Activated naive CD4-positive, alpha-beta T cell treated with anti-CD3 and anti-CD28 coated beads, Interleukin-2, amount 50 U/mL, for 24 hours (primary cell): Measurements from ENCODE around the gene CDKAL1.
"Not testable (repeated sequence)": the region's sequence is repeated elsewhere in the genome, so short reads cannot be mapped to it uniquely, and the experiment has no call there.

Experiments used
- H3K27ac Mint-ChIP-seq: one replicate; pipeline ENCODE4 v1.8.0; 2021; ENCODE audit warnings: mild to moderate bottlenecking, mixed read lengths
- H3K27me3 Mint-ChIP-seq: one replicate; pipeline ENCODE4 v1.8.0; 2021; ENCODE audit warnings: mixed read lengths
- H3K36me3 Mint-ChIP-seq: one replicate; pipeline ENCODE4 v1.8.0; 2021; ENCODE audit warnings: mixed read lengths
- H3K4me1 Mint-ChIP-seq: one replicate; pipeline ENCODE4 v1.8.0; 2021; ENCODE audit warnings: mixed read lengths
- H3K4me3 Mint-ChIP-seq: one replicate; pipeline ENCODE4 v1.8.0; 2021; ENCODE audit warnings: mild to moderate bottlenecking, mixed read lengths
- H3K9me3 Mint-ChIP-seq: one replicate; pipeline ENCODE4 v1.8.0; 2021; ENCODE audit warnings: mixed read lengths

Gene CDKAL1

GRCh38 chr6:20893412-20893811, 359.2 kb downstream of the CDKAL1 start:
- H3K27ac Mint-ChIP-seq: no peak overlapping the region
- H3K9me3 Mint-ChIP-seq: peaks cover 3% of the 10 kb centered on the region
- no peaks in the 10 kb centered on the region for H3K27me3 Mint-ChIP-seq
- H3K4me3 Mint-ChIP-seq: no peak overlapping the region
- peaks cover 25% of the 10 kb centered on the region for H3K36me3 Mint-ChIP-seq
- no peaks in the 10 kb centered on the region for H3K4me1 Mint-ChIP-seq

- H3K9me3 Mint-ChIP-seq: peaks cover 22% of the 10 kb centered on the region
- H3K4me3 Mint-ChIP-seq: no peak overlapping the region
- no peaks in the 10 kb centered on the region for H3K27me3 Mint-ChIP-seq
- H3K36me3 Mint-ChIP-seq: peaks cover 29% of the 10 kb centered on the region
- no peaks in the 10 kb centered on the region for H3K4me1 Mint-ChIP-seq
- H3K27ac Mint-ChIP-seq: no peak overlapping the region
Observed at GRCh38 chr6:20900389-20901160, 366.3 kb downstream of the CDKAL1 start.

- H3K27me3 Mint-ChIP-seq: no peaks in the 10 kb centered on the region
- no peaks in the 10 kb centered on the region for H3K4me1 Mint-ChIP-seq
- peaks cover 37% of the 10 kb centered on the region for H3K36me3 Mint-ChIP-seq
- no peak overlapping the region for H3K4me3 Mint-ChIP-seq
- H3K9me3 Mint-ChIP-seq: peaks cover 36% of the 10 kb centered on the region
- H3K27ac Mint-ChIP-seq: no peak overlapping the region
Observed at GRCh38 chr6:20905377-20905776, 371.1 kb downstream of the CDKAL1 start.

- H3K9me3 Mint-ChIP-seq: peaks cover 35% of the 10 kb centered on the region
- H3K27me3 Mint-ChIP-seq: no peaks in the 10 kb centered on the region
- no peak overlapping the region for H3K4me3 Mint-ChIP-seq
- no peaks in the 10 kb centered on the region for H3K4me1 Mint-ChIP-seq
- H3K36me3 Mint-ChIP-seq: peaks cover 35% of the 10 kb centered on the region
- no peak overlapping the region for H3K27ac Mint-ChIP-seq
Observed at GRCh38 chr6:20906945-20907344, 372.7 kb downstream of the CDKAL1 start.

GRCh38 chr6:20907486-20908071, 373.3 kb downstream of the CDKAL1 start:
- Mint-ChIP-seq H3K36me3 (peaks cover 38% of the 10 kb centered on the region), H3K27ac (no peak overlapping the region)

GRCh38 chr6:20909621-20910020, 375.4 kb downstream of the CDKAL1 start:
- H3K9me3 Mint-ChIP-seq: peaks cover 31% of the 10 kb centered on the region
- H3K4me1 Mint-ChIP-seq: no peaks in the 10 kb centered on the region
- no peaks in the 10 kb centered on the region for H3K27me3 Mint-ChIP-seq
- no peak overlapping the region for H3K27ac Mint-ChIP-seq
- H3K36me3 Mint-ChIP-seq: peaks cover 45% of the 10 kb centered on the region
- no peak overlapping the region for H3K4me3 Mint-ChIP-seq

More at GRCh38 chr6:20907486-20908071, 373.3 kb downstream of the CDKAL1 start:
- Mint-ChIP-seq H3K4me3 (no peak overlapping the region), H3K4me1 (no peaks in the 10 kb centered on the region), H3K27me3 (no peaks in the 10 kb centered on the region), H3K9me3 (peaks cover 35% of the 10 kb centered on the region)

GRCh38 chr6:20911712-20912111, 377.5 kb downstream of the CDKAL1 start:
- Mint-ChIP-seq H3K36me3 (peaks cover 44% of the 10 kb centered on the region), H3K4me3 (no peak overlapping the region), H3K27ac (no peak overlapping the region), H3K27me3 (no peaks in the 10 kb centered on the region), H3K4me1 (no peaks in the 10 kb centered on the region), H3K9me3 (peaks cover 22% of the 10 kb centered on the region)

GRCh38 chr6:20915156-20915555, 380.9 kb downstream of the CDKAL1 start:
- Mint-ChIP-seq H3K36me3 (peaks cover 33% of the 10 kb centered on the region), H3K4me1 (no peaks in the 10 kb centered on the region), H3K27ac (no peak overlapping the region), H3K27me3 (no peaks in the 10 kb centered on the region), H3K9me3 (peaks cover 15% of the 10 kb centered on the region), H3K4me3 (no peak overlapping the region)

- Mint-ChIP-seq H3K27ac (no peak overlapping the region), H3K4me1 (no peaks in the 10 kb centered on the region), H3K9me3 (peaks cover 15% of the 10 kb centered on the region), H3K36me3 (peaks cover 30% of the 10 kb centered on the region), H3K4me3 (no peak overlapping the region), H3K27me3 (no peaks in the 10 kb centered on the region)
Observed at GRCh38 chr6:20915626-20916025, 381.4 kb downstream of the CDKAL1 start.

- no peaks in the 10 kb centered on the region for H3K4me1 Mint-ChIP-seq
- no peak overlapping the region for H3K27ac Mint-ChIP-seq
- no peak overlapping the region for H3K4me3 Mint-ChIP-seq
- peaks cover 29% of the 10 kb centered on the region for H3K36me3 Mint-ChIP-seq
- peaks cover 15% of the 10 kb centered on the region for H3K9me3 Mint-ChIP-seq
- H3K27me3 Mint-ChIP-seq: no peaks in the 10 kb centered on the region
Observed at GRCh38 chr6:20916086-20916485, 381.8 kb downstream of the CDKAL1 start.

- H3K9me3 Mint-ChIP-seq: peaks cover 15% of the 10 kb centered on the region
- no peaks in the 10 kb centered on the region for H3K4me1 Mint-ChIP-seq
- H3K4me3 Mint-ChIP-seq: no peak overlapping the region
- H3K27ac Mint-ChIP-seq: no peak overlapping the region
- no peaks in the 10 kb centered on the region for H3K27me3 Mint-ChIP-seq
- peaks cover 22% of the 10 kb centered on the region for H3K36me3 Mint-ChIP-seq
Observed at GRCh38 chr6:20918868-20919267, 384.6 kb downstream of the CDKAL1 start.

- H3K27ac Mint-ChIP-seq: no peak overlapping the region
Observed at GRCh38 chr6:20919677-20920385, 385.6 kb downstream of the CDKAL1 start.

GRCh38 chr6:20921578-20921977, 387.3 kb downstream of the CDKAL1 start:
- H3K27me3 Mint-ChIP-seq: no peaks in the 10 kb centered on the region
- H3K4me1 Mint-ChIP-seq: no peaks in the 10 kb centered on the region
- no peak overlapping the region for H3K4me3 Mint-ChIP-seq
- H3K36me3 Mint-ChIP-seq: peaks cover 8% of the 10 kb centered on the region
- no peak overlapping the region for H3K27ac Mint-ChIP-seq
- no peaks in the 10 kb centered on the region for H3K9me3 Mint-ChIP-seq

More at GRCh38 chr6:20919677-20920385, 385.6 kb downstream of the CDKAL1 start:
- Mint-ChIP-seq H3K27me3 (no peaks in the 10 kb centered on the region), H3K36me3 (peaks cover 20% of the 10 kb centered on the region), H3K9me3 (peaks cover 8% of the 10 kb centered on the region), H3K4me3 (no peak overlapping the region), H3K4me1 (no peaks in the 10 kb centered on the region)

- Mint-ChIP-seq H3K36me3 (peaks cover 7% of the 10 kb centered on the region), H3K27me3 (no peaks in the 10 kb centered on the region), H3K9me3 (no peaks in the 10 kb centered on the region), H3K27ac (no peak overlapping the region), H3K4me1 (no peaks in the 10 kb centered on the region), H3K4me3 (no peak overlapping the region)
Observed at GRCh38 chr6:20922743-20923142, 388.5 kb downstream of the CDKAL1 start.

- not testable (repeated sequence) for H3K4me3 Mint-ChIP-seq, H3K36me3 Mint-ChIP-seq, H3K9me3 Mint-ChIP-seq, H3K27me3 Mint-ChIP-seq, H3K4me1 Mint-ChIP-seq, H3K27ac Mint-ChIP-seq
Observed at GRCh38 chr6:20924094-20924493, 389.8 kb downstream of the CDKAL1 start.

GRCh38 chr6:20924911-20925543, 390.8 kb downstream of the CDKAL1 start:
- peaks cover 10% of the 10 kb centered on the region for H3K36me3 Mint-ChIP-seq
- H3K4me3 Mint-ChIP-seq: no peak overlapping the region
- H3K27ac Mint-ChIP-seq: no peak overlapping the region
- no peaks in the 10 kb centered on the region for H3K4me1 Mint-ChIP-seq
- no peaks in the 10 kb centered on the region for H3K9me3 Mint-ChIP-seq
- no peaks in the 10 kb centered on the region for H3K27me3 Mint-ChIP-seq
